ENCODE data around the gene NFYC.

The NFYC gene

GRCh38 chr1:40691538-40692428, at the start of gene NFYC:
NFYC (plus strand) TSS chr1:40691704; CDS start chr1:40738844, 47,140 bp downstream.
- in situ Hi-C loops (cut with HindIII; ENCODE audit: low sequenced_read_pairs), result no loop called here

GRCh38 chr1:40645118-40645680, 46.3 kb upstream of the NFYC start:
- in situ Hi-C loops (cut with HindIII; ENCODE audit: low sequenced_read_pairs), result no loop called here

DNA sequence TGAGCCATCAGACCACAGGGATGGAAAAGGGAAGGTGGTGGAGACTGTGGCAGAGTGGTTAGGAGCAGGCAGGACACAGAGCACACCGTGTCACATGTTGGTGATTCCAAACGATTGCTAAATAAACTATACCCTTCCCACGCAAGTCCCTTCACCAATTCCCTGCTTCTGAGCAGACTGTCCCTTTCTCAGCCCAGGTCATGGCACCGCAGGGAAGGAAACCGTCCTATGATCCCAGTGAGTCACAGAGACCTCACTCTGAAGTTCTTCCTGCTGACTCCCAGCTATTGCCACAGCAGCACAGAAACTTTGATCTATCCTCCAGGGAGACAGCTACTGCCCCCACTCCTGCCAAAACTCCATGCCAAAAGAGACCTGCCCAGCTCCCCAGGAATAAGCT, 45.2 kb upstream of the NFYC start:
- in situ Hi-C loops (cut with HindIII; ENCODE audit: low sequenced_read_pairs), result no loop called here

GRCh38 chr1:40648200-40648599, 43.3 kb upstream of the NFYC start:
- in situ Hi-C loops (cut with HindIII; ENCODE audit: low sequenced_read_pairs), result no loop called here

GRCh38 chr1:40648928-40649591, 42.4 kb upstream of the NFYC start:
- in situ Hi-C loops (cut with HindIII; ENCODE audit: low sequenced_read_pairs), result no loop called here

DNA sequence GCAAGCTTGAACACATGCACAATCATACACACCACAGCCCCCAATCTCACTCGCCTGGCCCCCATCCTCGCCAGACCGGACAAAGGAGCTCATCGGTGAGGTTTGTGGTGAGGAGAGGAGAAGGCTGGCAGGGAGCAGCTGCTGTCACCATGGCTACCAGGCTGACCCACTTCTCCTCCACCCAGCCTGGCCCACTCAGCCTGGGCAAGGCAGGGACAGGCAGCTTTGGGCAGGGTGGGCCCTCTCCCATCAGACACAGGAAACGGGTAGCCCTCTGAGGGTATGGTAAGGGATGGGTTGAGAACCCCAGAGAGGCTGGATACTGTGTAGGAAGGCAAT, 41.9 kb upstream of the NFYC start:
- in situ Hi-C loops (cut with HindIII; ENCODE audit: low sequenced_read_pairs), result no loop called here

DNA sequence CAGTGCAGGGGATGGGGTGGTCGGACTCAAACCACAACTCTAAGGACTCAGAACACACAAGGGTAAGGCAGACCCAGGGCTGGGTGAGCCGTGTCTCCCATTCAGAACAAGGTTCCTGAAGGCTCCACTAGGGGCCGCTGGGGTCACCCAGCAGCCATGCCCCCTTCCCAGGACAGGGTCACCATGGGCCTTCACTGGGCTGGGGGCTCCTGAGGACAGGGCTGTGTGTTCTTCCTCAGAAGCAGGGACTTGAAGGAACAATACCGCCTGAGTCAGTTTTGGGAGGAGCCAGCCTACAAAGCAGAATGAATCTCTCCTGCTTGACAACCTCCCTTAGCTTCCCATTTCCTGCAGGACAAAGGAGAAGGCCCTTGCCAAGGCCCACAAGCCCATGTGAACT, 41.4 kb upstream of the NFYC start:
- in situ Hi-C loops (cut with HindIII; ENCODE audit: low sequenced_read_pairs), result no loop called here

DNA sequence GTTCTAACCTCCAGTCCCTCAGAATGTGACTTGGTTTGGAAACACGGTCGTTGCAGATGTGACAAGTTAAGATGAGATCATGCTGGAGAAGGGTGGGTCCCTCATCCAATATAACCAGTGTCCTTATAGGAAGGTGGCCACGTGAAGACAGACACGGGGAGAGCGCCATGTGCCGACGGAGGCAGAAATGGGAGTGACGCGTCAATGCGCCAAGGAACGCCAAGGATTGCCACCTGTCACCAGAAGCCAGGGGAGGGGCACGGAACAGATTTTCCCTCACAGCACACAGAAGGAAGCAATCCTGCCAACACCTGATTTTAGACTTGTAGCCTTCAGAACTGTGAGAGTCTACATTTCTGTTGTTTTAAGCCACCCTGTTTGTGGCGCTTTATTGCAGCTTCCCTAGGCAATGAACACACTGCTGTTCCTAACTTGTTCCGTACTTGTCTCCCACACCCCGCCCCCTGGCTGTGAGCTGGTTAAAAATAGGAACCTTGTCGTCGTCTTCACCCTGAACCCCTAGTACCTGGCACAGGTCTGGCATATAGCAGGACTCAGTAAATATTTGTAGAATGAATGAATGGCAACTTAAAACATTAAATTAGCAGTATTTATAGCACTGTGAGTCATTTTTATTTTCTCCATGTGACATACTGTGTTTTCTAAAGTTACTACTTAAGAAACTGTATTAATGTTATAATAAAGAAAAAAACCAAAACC, 40.2 kb upstream of the NFYC start:
- in situ Hi-C loops (cut with HindIII; ENCODE audit: low sequenced_read_pairs), result no loop called here

- in situ Hi-C loops (cut with HindIII; ENCODE audit: low sequenced_read_pairs), result no loop called here
Observed at GRCh38 chr1:40652468-40652867, 39.0 kb upstream of the NFYC start.

DNA sequence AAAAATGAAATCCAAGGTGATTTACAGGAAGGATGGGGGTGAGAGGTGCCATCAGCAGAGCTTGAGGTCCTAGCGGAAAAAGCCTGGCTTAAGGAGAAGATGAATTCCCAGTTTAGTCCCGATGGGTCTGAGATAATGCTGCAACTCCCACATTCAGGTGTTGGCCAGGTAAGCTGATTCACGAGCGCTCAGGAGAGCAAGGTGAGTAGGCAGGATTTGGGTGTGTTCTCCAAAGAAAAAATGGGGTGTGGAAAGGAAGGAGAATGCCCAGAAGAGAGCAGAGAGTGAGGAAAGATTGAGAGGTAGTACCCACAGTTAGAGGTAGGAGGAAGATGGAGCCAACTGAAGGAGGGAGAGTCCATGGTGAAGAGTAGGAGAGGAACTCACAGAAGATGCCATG, 38.5 kb upstream of the NFYC start:
- in situ Hi-C loops (cut with HindIII; ENCODE audit: low sequenced_read_pairs), result no loop called here

GRCh38 chr1:40653851-40654537, 37.5 kb upstream of the NFYC start:
- in situ Hi-C loops (cut with HindIII; ENCODE audit: low sequenced_read_pairs), result no loop called here

DNA sequence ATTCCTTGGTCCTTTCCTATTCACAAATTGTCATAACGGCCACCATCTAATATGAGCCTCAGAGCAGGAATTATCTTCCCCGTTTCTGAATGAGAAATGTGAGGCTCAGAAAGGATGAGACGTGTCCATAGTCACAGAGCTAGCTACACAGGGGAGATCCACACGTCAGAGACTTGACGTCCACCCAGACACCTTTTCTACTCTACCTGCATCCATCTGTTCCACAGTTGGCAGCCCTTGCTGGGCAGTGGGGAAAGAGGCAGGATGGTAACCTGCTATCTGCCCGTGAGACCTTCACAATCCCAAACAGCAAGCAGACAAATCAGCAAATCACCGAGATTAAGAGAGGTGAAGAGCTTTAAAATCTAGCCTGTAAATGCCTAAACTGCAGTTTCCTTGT, 34.5 kb upstream of the NFYC start:
- in situ Hi-C loops (cut with HindIII; ENCODE audit: low sequenced_read_pairs), result no loop called here

GRCh38 chr1:40658751-40659648, 32.5 kb upstream of the NFYC start:
- in situ Hi-C loops (cut with HindIII; ENCODE audit: low sequenced_read_pairs), result no loop called here

DNA sequence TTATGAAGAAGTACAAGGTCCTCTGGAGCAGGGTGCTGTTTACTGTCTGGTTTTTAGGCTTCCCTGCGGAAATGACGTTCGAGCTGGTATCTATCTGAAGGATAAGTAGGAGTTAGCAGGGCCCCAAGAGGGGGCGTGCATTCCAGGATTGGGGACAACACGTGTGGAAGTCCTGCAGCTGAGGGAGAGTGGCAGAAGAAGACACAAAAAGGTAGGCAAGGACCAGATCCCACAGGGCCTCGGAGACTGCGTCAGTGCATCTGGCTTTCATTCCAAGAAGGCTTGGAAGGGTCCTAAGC, 31.9 kb upstream of the NFYC start:
- in situ Hi-C loops (cut with HindIII; ENCODE audit: low sequenced_read_pairs), result no loop called here

- in situ Hi-C loops (cut with HindIII; ENCODE audit: low sequenced_read_pairs), result no loop called here
Observed at GRCh38 chr1:40661678-40662077, 29.8 kb upstream of the NFYC start.

- in situ Hi-C loops (cut with HindIII; ENCODE audit: low sequenced_read_pairs), result no loop called here
Observed at GRCh38 chr1:40662151-40662550, 29.4 kb upstream of the NFYC start.

GRCh38 chr1:40662864-40663263, 28.6 kb upstream of the NFYC start:
- in situ Hi-C loops (cut with HindIII; ENCODE audit: low sequenced_read_pairs), result no loop called here

DNA sequence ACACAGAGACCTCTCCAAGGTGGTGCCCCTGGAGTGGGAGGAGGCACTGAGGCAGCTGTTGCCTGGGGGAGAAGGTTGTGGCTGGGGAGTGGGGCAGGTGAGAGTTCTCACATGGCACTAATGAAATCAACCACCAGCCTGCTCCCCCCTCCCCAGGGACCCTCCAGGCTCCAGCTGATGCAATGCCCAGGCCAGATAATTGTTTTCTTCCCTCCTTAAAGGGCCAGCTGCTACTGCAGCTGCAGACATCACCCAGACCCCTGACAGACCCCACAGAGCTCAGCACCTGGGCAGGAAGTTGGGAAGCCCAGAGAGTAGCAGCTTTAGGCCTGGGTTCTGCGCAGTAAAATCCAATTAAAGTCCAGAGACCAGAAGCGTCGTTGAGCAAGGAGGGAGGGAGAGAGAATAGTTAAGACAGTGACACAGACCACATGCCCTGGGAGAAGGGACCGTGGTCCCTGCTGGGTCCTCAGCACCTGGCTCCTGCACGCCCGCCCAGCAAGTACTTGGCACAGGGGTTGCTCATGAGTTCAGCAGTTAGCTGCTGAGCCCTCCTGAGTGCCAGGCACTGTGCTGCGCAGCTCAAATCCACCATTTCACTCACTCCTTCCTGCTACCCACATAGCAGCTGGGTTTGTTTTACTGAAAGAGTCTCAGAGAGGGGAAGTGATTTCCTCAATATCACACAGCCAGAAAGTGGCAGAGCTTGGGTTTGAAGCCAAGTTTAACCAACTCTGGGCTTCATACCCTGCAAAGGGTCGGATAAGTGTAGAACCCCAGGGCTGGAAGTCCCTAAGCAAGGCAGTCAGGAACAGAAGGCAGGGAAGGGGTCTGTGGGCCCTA, 28.0 kb upstream of the NFYC start:
- in situ Hi-C loops (cut with HindIII; ENCODE audit: low sequenced_read_pairs), result no loop called here

DNA sequence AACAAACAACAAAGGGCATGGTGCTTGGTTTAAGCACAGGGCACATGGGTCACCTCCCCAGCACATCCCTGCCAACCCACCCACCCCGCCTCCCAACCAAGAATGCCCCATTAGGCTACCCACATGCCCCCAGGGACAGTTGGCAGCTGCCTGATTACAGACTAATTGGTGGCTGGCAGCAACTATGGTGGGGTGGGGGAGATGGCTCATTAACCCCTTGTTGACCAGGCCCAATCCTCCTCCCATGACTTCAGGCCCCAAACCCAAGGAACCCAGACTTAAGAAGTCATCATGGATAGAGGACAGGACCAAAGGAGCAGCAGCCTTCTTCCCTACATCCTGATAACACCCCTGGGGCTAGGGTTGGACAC, 27.4 kb upstream of the NFYC start:
- in situ Hi-C loops (cut with HindIII; ENCODE audit: low sequenced_read_pairs), result no loop called here

Measured in endothelial cell of hepatic sinusoid (primary cell).